Peyer's patch (tissue), 4 donors: ENCODE results near the gene KCNK10. TPM values are rescaled to one million over a fixed set of nuclear protein-coding genes. Genes with fewer than 3 reads are reported as not detected.

ENCODE experiments used
- DNase-seq, 3 donors: peaks; one replicate each; pipeline ENCODE4 v3.0.0-alpha.2; 2017 to 2019
- H3K27ac ChIP-seq, 4 donors: fragments of 200-600 bp; sonication (generic); one replicate each; pipeline ENCODE4 v1.5.1; 2016 to 2019
- H3K27me3 ChIP-seq, 2 donors: fragments of 200-600 bp; sonication (generic); one replicate each; pipeline ENCODE4 v1.5.1; 2019
- H3K36me3 ChIP-seq, 3 donors: fragments of 200-600 bp; sonication (generic); one replicate each; pipeline ENCODE4 v1.5.1; 2016 to 2019
- H3K4me1 ChIP-seq, 4 donors: fragments of 200-600 bp; sonication (generic); one replicate each; pipeline ENCODE4 v1.5.1; 2016 to 2019
- H3K4me3 ChIP-seq, 4 donors: fragments of 200-600 bp; sonication (generic); 1 replicate in 3 of 4; 2 replicates in 1 of 4; pipeline ENCODE4 v1.5.1; 2016 to 2019; ENCODE audit warnings: mild to moderate bottlenecking in 1 of 4
- H3K9me3 ChIP-seq, 4 donors: fragments of 200-600 bp; sonication (generic); one replicate each; pipeline ENCODE4 v1.5.1; 2016 to 2019; ENCODE audit warnings: mild to moderate bottlenecking in 1 of 4
- CTCF ChIP-seq, 6 experiments: fragments of 450-650 bp in 4 of 6; fragments of 200-600 bp in 2 of 6; sonication (generic) in 1 of 6; IDR thresholded peaks; one replicate each; pipeline ENCODE4 v1.5.1; 2017 to 2019; ENCODE audit warnings: antibody characterized with exemption in 6 of 6, mild to moderate bottlenecking in 3 of 6, moderate library complexity in 1 of 6
- POLR2A ChIP-seq, 2 donors: fragments of 450-650 bp; IDR thresholded peaks; one replicate each; pipeline ENCODE4 v1.5.1; 2017; ENCODE audit warnings: antibody characterized with exemption in 2 of 2, mild to moderate bottlenecking in 2 of 2, moderate library complexity in 2 of 2
- total RNA-seq, 4 donors: library from RNA; depleted of rRNA; stranded (reverse); fragments of >200 nt; gene quantifications; one replicate each; pipeline ENCODE4 v1.1.0, GENCODE V29; 2016

KCNK10 gene
- total RNA-seq, 4 donors from 2014 or later: 0.70 to 9.9 (median 5.2) TPM

GRCh38 chr14:88241810-88242209 lies 81.3 kb downstream of the KCNK10 start:
- DNase-seq: no peak
- H3K9me3 ChIP-seq: no peaks in the 10 kb centered on the region
- no peaks in the 10 kb centered on the region for H3K27me3 ChIP-seq
- H3K4me1 ChIP-seq: no peaks in the 10 kb centered on the region
- H3K27ac ChIP-seq: no peak overlapping the region
- H3K4me3 ChIP-seq: no peak overlapping the region
- H3K36me3 ChIP-seq: no peaks in the 10 kb centered on the region
- TF ChIP-seq CTCF (IDR thresholded peaks at IDR 0.05) (no peak), POLR2A (IDR thresholded peaks at IDR 0.05) (no peak)

- Histone ChIP-seq H3K4me3 (no peak overlapping the region), H3K27me3 (no peaks in the 10 kb centered on the region), H3K9me3 (peaks cover 0 to 4% (median 0%) of the 10 kb centered on the region in 4 donors), H3K27ac (no peak overlapping the region), H3K4me1 (no peaks in the 10 kb centered on the region), H3K36me3 (no peaks in the 10 kb centered on the region)
- DNase-seq: no peak
- TF ChIP-seq CTCF (IDR thresholded peaks at IDR 0.05) (no peak), POLR2A (IDR thresholded peaks at IDR 0.05) (no peak)
These were observed 88.6 kb downstream of the KCNK10 start for GRCh38 chr14:88234442-88234841.

- H3K4me1 ChIP-seq: no peaks in the 10 kb centered on the region
- no peak for DNase-seq
- TF ChIP-seq CTCF (IDR thresholded peaks at IDR 0.05): peak in 3 of 6 experiments; percentile 30 to 38 (median 36)
- no peak for TF ChIP-seq POLR2A (IDR thresholded peaks at IDR 0.05)
- H3K27me3 ChIP-seq: no peaks in the 10 kb centered on the region
- no peaks in the 10 kb centered on the region for H3K36me3 ChIP-seq
- H3K4me3 ChIP-seq: no peak overlapping the region
- no peak overlapping the region for H3K27ac ChIP-seq
- peaks cover 0 to 4% (median 0%) of the 10 kb centered on the region in 4 donors for H3K9me3 ChIP-seq
These were observed 89.2 kb downstream of the KCNK10 start for GRCh38 chr14:88233915-88234314.

GRCh38 chr14:88232771-88233170 lies 90.3 kb downstream of the KCNK10 start:
- Histone ChIP-seq H3K27ac (no peak overlapping the region), H3K27me3 (no peaks in the 10 kb centered on the region), H3K4me3 (no peak overlapping the region), H3K4me1 (no peaks in the 10 kb centered on the region), H3K36me3 (no peaks in the 10 kb centered on the region), H3K9me3 (peaks cover 0 to 4% (median 0%) of the 10 kb centered on the region in 4 donors)
- TF ChIP-seq CTCF (IDR thresholded peaks at IDR 0.05) (no peak), POLR2A (IDR thresholded peaks at IDR 0.05) (no peak)
- DNase-seq: no peak

DNA sequence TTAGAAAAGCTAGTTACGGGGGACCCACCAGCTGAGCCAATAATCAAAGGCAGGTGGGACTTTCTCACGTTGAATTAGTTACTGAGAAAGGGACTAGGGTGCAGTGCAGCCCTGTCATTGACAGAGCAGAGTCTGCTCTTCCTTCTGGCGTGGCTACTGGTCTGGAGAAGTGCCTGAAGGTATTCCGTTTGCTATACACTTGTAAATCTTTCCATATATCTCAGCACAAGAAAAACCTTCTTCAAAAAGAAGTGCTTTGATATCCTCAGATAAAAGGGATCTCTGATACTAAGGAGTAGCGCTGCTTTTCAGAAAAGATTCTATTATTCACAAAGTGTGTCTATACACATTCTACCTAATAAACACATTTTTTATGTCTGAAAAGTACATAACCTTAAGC lies 91.5 kb downstream of the KCNK10 start:
- TF ChIP-seq POLR2A (IDR thresholded peaks at IDR 0.05) (no peak), CTCF (IDR thresholded peaks at IDR 0.05) (no peak)
- no peak for DNase-seq
- peaks cover 0 to 4% (median 0%) of the 10 kb centered on the region in 4 donors for H3K9me3 ChIP-seq
- H3K27ac ChIP-seq: no peak overlapping the region
- no peaks in the 10 kb centered on the region for H3K27me3 ChIP-seq
- H3K4me3 ChIP-seq: no peak overlapping the region
- H3K4me1 ChIP-seq: no peaks in the 10 kb centered on the region
- H3K36me3 ChIP-seq: no peaks in the 10 kb centered on the region

- H3K4me3 ChIP-seq: no peak overlapping the region
- no peak for TF ChIP-seq POLR2A (IDR thresholded peaks at IDR 0.05)
- no peak for TF ChIP-seq CTCF (IDR thresholded peaks at IDR 0.05)
- H3K27me3 ChIP-seq: no peaks in the 10 kb centered on the region
- H3K27ac ChIP-seq: no peak overlapping the region
- no peak for DNase-seq
- H3K4me1 ChIP-seq: no peaks in the 10 kb centered on the region
- H3K36me3 ChIP-seq: no peaks in the 10 kb centered on the region
- no peaks in the 10 kb centered on the region for H3K9me3 ChIP-seq
These were observed 93.6 kb downstream of the KCNK10 start for GRCh38 chr14:88229428-88229827.
